GM19193 (cell line): ENCODE data around the gene CXCR1.

Experiments
- POLR2A ChIP-seq: IDR thresholded peaks from 4 replicates; pipeline ENCODE4 v1.6.1; 2011; ENCODE audit not compliant: insufficient read depth, insufficient read length; ENCODE audit errors: extremely low read depth

The CXCR1 gene

DNA sequence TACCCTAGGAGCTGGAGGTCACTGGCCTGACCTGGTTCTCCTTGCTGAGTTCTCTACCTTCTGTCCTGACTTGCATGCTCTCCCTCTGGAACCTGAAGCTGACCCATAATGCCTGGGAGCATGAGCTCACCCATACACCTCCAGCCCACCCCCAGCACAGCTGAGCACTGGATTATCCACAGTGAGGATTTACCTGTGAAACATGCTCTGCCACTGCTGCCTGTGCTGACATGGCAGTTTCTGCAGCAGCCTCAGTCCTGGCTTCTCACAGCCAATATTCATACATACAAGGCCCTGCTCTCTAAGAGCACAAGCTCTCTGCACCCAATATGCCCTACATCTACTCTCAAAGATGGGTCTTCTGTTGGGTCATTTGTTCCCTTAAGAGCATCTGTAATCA, 35.9 kb downstream of the CXCR1 start:
- no peak for TF ChIP-seq POLR2A

DNA sequence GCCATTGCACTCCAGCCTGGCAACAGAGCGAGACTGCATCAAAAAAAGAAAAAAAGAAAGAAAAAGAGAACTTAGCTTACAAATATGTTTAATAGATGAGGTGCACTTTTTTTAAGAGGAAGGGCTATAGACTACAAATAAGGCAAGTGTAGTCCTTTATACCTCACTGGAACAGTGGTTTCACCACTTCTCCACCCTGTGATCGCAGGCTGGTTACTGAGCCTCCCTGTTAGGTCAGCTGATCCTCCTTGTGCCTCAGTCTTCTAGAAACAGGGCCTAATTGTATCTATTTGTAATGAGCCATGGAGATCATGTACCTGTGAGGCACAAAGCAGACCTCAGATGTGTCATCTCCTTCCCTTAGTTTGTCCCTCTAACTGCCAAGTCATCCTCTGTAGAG, 36.4 kb downstream of the CXCR1 start:
- TF ChIP-seq POLR2A: no peak

DNA sequence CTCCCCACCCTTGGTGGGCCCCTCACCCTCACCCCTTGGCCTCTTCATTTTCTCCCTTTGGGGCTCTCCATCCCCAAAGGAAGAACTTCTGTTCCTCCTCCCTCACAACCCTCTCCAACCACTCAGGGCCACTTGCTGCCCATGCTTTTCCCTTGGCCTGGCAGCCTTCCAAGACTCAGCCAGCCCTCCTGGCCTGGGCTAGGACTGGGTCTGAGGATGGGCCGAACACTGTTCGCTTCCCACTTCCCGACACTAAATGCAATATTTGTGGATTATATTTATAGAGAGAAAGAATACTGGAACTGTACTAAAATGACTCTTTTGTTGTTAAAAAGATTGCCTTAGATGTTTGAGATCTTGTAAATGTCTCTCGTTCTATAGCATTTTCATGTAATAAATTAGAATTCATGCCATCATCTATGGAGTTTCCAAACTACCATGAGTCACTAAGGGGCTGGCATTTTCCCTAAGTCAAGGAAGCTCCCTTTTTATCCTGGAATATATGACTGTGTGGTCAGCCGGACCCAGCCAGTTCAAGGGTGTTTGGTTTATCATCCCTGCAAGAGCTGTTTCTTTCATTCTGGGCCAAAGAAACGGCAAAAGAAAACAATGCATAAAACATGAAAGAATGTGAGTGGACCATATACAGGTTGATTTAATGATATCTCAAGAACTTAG, 37.2 kb downstream of the CXCR1 start:
- TF ChIP-seq POLR2A: no peak

DNA sequence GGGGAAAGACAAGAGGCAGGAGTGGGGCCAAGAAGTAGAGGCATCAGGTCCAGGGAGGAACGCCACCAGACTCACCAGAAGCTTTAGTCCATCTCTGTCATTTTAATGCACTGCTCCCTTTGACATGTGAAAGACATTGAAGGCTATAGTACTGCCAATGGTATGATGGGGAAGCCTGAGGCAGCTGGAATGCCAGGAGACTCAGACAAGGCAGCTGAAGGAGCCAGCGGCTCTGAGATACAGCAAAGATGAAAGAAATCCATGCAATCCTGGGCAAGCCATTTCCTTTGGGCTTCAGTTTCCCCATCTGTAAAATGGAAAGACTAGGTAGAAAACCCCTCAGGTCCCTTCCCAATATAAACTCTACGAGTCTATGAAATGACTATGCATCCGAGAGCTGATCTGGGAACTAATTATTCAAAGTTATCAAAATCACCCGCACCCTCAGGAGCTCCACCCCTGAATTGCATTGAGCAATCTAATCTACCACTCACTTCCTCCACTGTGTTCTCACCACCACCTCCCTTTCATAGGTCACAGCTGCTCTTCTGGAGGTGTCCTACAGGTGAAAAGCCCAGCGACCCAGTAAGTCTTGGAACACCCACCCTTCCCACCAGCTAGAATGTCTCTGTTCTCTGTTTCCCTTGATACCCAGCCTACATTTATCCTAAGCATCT, 37.8 kb downstream of the CXCR1 start:
- TF ChIP-seq POLR2A: no peak

DNA sequence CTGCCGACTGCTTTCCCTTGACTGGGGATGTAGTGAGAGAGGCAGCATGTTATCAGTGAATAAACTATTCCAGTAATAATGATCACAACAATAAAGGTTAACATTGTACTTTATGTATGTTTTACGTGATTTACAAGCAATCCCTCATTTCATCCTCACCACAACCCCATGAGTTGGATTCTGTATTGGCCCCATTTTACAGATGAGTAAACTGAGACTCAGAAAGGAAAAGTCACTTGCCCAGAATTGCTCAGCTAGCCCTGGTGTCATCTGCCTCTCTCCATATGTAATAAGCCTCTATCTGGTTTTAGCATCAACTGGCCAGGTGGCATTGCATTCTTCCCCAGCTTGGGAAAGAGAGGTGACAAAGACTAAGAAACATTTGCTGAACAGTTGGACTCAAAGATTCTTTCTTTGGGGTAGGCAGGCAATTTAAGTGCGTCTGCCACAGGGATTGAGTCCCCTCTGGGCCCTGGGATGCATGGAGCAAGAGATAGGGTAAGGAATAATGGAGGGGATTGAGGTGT, 38.8 kb downstream of the CXCR1 start:
- TF ChIP-seq POLR2A: no peak

DNA sequence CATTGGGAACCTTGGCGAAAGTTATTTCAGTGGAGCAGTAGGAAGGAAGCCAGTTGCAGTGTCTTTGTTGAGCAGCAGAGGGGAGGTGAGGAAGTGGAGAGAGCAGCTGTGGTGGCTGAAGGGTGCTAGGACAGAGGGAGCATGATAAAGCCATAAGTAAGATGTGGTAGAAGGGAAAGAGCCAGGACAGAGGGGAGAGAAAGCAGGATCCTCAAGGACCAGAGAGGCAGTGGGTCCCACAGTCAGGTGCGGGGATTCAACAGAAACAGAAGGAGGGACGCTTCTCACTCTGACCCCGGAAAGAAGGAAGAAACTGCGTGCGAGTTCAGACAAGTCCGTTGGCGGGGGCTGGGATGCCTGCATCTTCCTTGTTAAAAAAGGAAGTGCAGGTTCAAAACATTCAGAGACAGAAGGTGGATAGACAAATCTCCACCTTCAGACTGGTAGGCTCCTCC, 41.1 kb downstream of the CXCR1 start, which contains the start of gene CXCR2:
Gene CXCR2 (plus strand): TSS at position 403 of the 455 bp plus-strand sequence. CDS start 8,774 bp downstream, outside the sequence.
- no peak for TF ChIP-seq POLR2A

DNA sequence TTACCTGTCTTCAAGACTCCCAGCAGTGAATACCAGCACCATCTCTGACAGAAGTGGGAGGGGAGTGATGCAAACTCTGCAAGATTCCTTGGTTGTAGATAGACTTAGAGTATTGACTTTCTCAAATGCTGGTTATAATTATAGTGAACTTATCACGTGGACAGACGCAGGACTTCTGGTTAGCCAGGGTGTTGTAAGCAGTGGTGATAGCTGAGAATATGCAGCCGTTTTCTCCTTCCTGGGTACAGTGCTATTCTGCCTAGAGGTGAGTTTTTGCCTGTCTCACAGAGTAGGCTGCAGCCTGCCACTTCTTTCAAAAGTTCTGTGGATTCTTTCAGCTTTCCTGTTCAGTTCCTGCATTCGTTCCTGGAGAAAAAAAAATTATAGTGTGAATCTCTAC, 41.7 kb downstream of the CXCR1 start:
- TF ChIP-seq POLR2A: no peak

DNA sequence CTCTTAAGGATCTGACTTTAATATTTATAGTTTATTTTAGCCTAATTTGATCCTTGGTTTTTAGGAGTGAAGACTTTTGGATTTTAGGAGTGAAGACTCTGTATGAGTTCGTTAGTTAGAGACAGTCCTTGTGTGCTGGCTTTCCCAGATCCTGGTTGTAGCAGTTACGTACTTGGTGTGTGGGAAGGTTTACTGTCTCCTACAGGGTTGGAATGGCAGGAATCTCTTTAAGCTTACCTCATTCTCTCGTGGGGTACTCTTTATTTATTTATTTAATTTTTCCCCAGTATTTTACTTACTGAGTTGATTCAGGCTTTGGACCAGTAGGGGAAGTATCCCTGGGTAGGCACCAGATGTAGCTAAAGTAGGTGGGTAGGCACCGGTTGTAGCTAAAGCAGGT, 42.8 kb downstream of the CXCR1 start:
- no peak for TF ChIP-seq POLR2A
